H9 (cell line): ENCODE results near the gene LCE3E. TPM values are rescaled to one million over a fixed set of nuclear protein-coding genes. Genes with fewer than 3 reads are reported as not detected.

ENCODE experiments used
- DNase-seq: peaks from one replicate; pipeline ENCODE4 v3.0.0-alpha.2; 2017
- H2AFZ ChIP-seq: one replicate; pipeline ENCODE4 v1.6.1; 2013; ENCODE audit warnings: mild to moderate bottlenecking, low read length, control low read depth, moderate library complexity
- H2AK5ac ChIP-seq: 2 replicates; pipeline ENCODE4 v1.6.1; 2013; ENCODE audit warnings: low read length, control low read depth, mixed read lengths; ENCODE audit not compliant: insufficient read length
- H2BK120ac ChIP-seq: one replicate; pipeline ENCODE4 v1.6.1; 2013; ENCODE audit warnings: low read depth, mild to moderate bottlenecking, low read length, control low read depth, inconsistent platforms; ENCODE audit not compliant: poor library complexity, severe bottlenecking
- H2BK12ac ChIP-seq: 2 replicates; pipeline ENCODE4 v1.6.1; 2013; ENCODE audit warnings: low read length, control low read depth, mixed read lengths, low read depth; ENCODE audit not compliant: insufficient read length
- H2BK15ac ChIP-seq: 2 replicates; pipeline ENCODE4 v1.6.1; 2013; ENCODE audit warnings: low read depth, low read length, control low read depth
- H2BK20ac ChIP-seq: one replicate; pipeline ENCODE4 v1.6.1; 2013; ENCODE audit warnings: low read depth, mild to moderate bottlenecking, low read length, control low read depth, inconsistent platforms; ENCODE audit not compliant: poor library complexity, severe bottlenecking
- H2BK5ac ChIP-seq: 2 replicates; pipeline ENCODE4 v1.6.1; 2013; ENCODE audit warnings: low read length, control low read depth, mixed read lengths; ENCODE audit not compliant: insufficient read length
- H3K14ac ChIP-seq: 2 replicates; pipeline ENCODE4 v1.6.1; 2013; ENCODE audit warnings: low read length, control low read depth; ENCODE audit not compliant: insufficient read depth
- H3K18ac ChIP-seq: 2 replicates; pipeline ENCODE4 v1.6.1; 2013; ENCODE audit warnings: low read depth, mild to moderate bottlenecking, mixed read lengths, low read length, control low read depth; ENCODE audit not compliant: insufficient read length
- H3K23ac ChIP-seq: 2 replicates; pipeline ENCODE4 v1.6.1; 2013; ENCODE audit warnings: low read length, control low read depth, mixed read lengths, low read depth; ENCODE audit not compliant: insufficient read length
- H3K23me2 ChIP-seq: 2 replicates; pipeline ENCODE4 v1.6.1; 2013; ENCODE audit warnings: low read depth, mild to moderate bottlenecking, mixed read lengths, low read length, control low read depth; ENCODE audit not compliant: insufficient read length, poor library complexity, severe bottlenecking
- H3K27ac ChIP-seq: 2 replicates; pipeline ENCODE4 v1.5.1; 2013; ENCODE audit warnings: low read length, control low read depth, mixed read lengths, low read depth; ENCODE audit not compliant: insufficient read length
- H3K27me3 ChIP-seq: 2 replicates; pipeline ENCODE4 v1.6.1; 2013; ENCODE audit warnings: low read length, control low read depth, inconsistent platforms; ENCODE audit not compliant: insufficient read depth
- H3K4ac ChIP-seq: 2 replicates; pipeline ENCODE4 v1.6.1; 2013; ENCODE audit warnings: low read depth, mild to moderate bottlenecking, control low read depth, inconsistent platforms, low read length, moderate library complexity
- H3K4me1 ChIP-seq: 2 replicates; pipeline ENCODE4 v1.6.1; 2013; ENCODE audit warnings: low read length, control low read depth, inconsistent platforms; ENCODE audit not compliant: insufficient read depth
- H3K4me2 ChIP-seq: 2 replicates; pipeline ENCODE4 v1.6.1; 2013; ENCODE audit warnings: low read length, control low read depth, mixed read lengths; ENCODE audit not compliant: insufficient read length, insufficient read depth
- H3K56ac ChIP-seq: 2 replicates; pipeline ENCODE4 v1.6.1; 2013; ENCODE audit warnings: low read depth, mild to moderate bottlenecking, mixed read lengths, low read length, control low read depth; ENCODE audit not compliant: insufficient read length
- H3K79me1 ChIP-seq: 2 replicates; pipeline ENCODE4 v1.6.1; 2013; ENCODE audit warnings: low read depth, mild to moderate bottlenecking, moderate library complexity, low read length, control low read depth, inconsistent platforms; ENCODE audit not compliant: insufficient read depth, poor library complexity, severe bottlenecking
- H3K79me2 ChIP-seq: 2 replicates; pipeline ENCODE4 v1.6.1; 2013; ENCODE audit warnings: low read length, control low read depth, inconsistent platforms; ENCODE audit not compliant: insufficient read depth
- H3K9ac ChIP-seq: 2 replicates; pipeline ENCODE4 v1.6.1; 2013; ENCODE audit warnings: low read length, control low read depth, mixed read lengths; ENCODE audit not compliant: insufficient read length; ENCODE audit errors: extremely low read depth
- H3K9me3 ChIP-seq: one replicate; pipeline ENCODE4 v1.6.1; 2013; ENCODE audit warnings: low read depth, low read length, inconsistent platforms; ENCODE audit not compliant: control insufficient read depth
- H3T11ph ChIP-seq: one replicate; pipeline ENCODE4 v1.6.1; 2013; ENCODE audit warnings: mild to moderate bottlenecking, low read length, control low read depth, inconsistent platforms
- H4K20me1 ChIP-seq: one replicate; pipeline ENCODE4 v1.6.1; 2013; ENCODE audit not compliant: control insufficient read depth, insufficient read length, insufficient read depth
- H4K5ac ChIP-seq: 2 replicates; pipeline ENCODE4 v1.6.1; 2013; ENCODE audit warnings: low read depth, mild to moderate bottlenecking, mixed read lengths, low read length, control low read depth; ENCODE audit not compliant: insufficient read length
- H4K8ac ChIP-seq: replicated peaks from 2 replicates; pipeline ENCODE4 v1.6.1; 2013; ENCODE audit warnings: low read length, control low read depth, mixed read lengths, low read depth; ENCODE audit not compliant: insufficient read length
- H4K91ac ChIP-seq: 2 replicates; pipeline ENCODE4 v1.6.1; 2013; ENCODE audit warnings: low read depth, mild to moderate bottlenecking, moderate library complexity, mixed read lengths, low read length, control low read depth; ENCODE audit not compliant: insufficient read length
- H3K27ac Mint-ChIP-seq, 3 experiments: 2 replicates in 2 of 3; 3 replicates in 1 of 3; pipeline ENCODE4 v1.8.0; 2020 to 2021; ENCODE audit warnings: mixed read lengths in 3 of 3, mild to moderate bottlenecking in 1 of 3, moderate library complexity in 1 of 3
- H3K27me3 Mint-ChIP-seq: 2 replicates; pipeline ENCODE4 v1.8.0; 2021; ENCODE audit warnings: low read depth, mild to moderate bottlenecking, moderate library complexity, mixed read lengths
- H3K36me3 Mint-ChIP-seq, 3 experiments: 2 replicates in 2 of 3; 3 replicates in 1 of 3; pipeline ENCODE4 v1.8.0; 2020 to 2021; ENCODE audit warnings: low read depth in 3 of 3, mixed read lengths in 3 of 3; ENCODE audit not compliant: insufficient read depth in 1 of 3
- H3K4me1 Mint-ChIP-seq, 2 experiments: 2 replicates each; pipeline ENCODE4 v1.8.0; 2020; ENCODE audit warnings: mixed read lengths in 2 of 2
- H3K4me3 Mint-ChIP-seq, 2 experiments: 2 replicates in 1 of 2; 3 replicates in 1 of 2; pipeline ENCODE4 v1.8.0; 2020 to 2021; ENCODE audit warnings: mild to moderate bottlenecking in 2 of 2, mixed read lengths in 2 of 2, moderate library complexity in 1 of 2
- H3K9me3 Mint-ChIP-seq, 2 experiments: 2 replicates in 1 of 2; 3 replicates in 1 of 2; pipeline ENCODE4 v1.8.0; 2020; ENCODE audit warnings: mild to moderate bottlenecking in 2 of 2, mixed read lengths in 2 of 2, moderate library complexity in 1 of 2
- WGBS: extraction: QIAGEN DNeasy Blood & Tissue Kit; methylation state at CpG from one replicate; pipeline ENCODE4 v1.1.7; 2013; ENCODE audit warnings: missing lambda C conversion rate, low lambda C conversion rate, mixed read lengths; ENCODE audit not compliant: insufficient read length; ENCODE audit errors: extremely low coverage; 5-methylcytosine and 5-hydroxymethylcytosine counted together
- long read RNA-seq: library from polyadenylated mRNA; unstranded; transcript quantifications from one replicate; pipeline ENCODE4 v2.0.0, GENCODE V29; 2020
- total RNA-seq: library from RNA; stranded (reverse); gene quantifications from 2 replicates; pipeline ENCODE4 v1.2.1, GENCODE V29; 2021
- TF ChIP-seq, protein P1 (sequence below): fragments of 200-600 bp; sonication (generic); conservative IDR thresholded peaks from 3 replicates; pipeline ENCODE4 v1.8.0; 2021; ENCODE audit warnings: antibody characterized with exemption, mild to moderate bottlenecking

The LCE3E gene, protein sequence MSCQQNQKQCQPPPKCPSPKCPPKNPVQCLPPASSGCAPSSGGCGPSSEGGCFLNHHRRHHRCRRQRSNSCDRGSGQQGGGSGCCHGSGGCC
- not detected in 2 replicates for total RNA-seq
- long read RNA-seq, result 0 reads

DNA sequence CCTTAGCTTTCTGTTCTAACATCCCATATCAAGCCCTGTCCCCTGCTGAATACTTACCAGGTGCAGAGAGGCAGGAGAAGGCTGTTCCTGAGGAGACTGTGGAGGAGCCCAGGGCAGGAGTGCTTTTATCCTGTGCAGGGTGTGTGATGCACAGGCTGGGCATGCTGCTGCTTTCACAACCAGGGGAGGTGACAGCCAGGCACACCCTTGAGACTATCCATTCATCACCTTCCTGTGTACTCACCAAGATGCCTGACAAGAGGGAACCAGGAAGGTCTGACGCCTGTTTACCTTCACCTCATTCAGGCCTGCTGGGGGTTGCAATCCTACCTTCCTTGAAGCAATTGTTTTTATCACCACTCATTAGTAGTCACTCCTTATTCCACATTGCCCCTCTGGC, at the start of gene LCE3E:
Gene LCE3E, minus strand, starts transcription at position 100 of the 400 bp plus-strand sequence. CDS start 572 bp downstream, outside the sequence.
- H3T11ph ChIP-seq, result no peak within 1 kb of the TSS
- no peaks in the 10 kb centered on the region for H3K4me1 ChIP-seq
- no peaks in the 10 kb centered on the region for H3K79me2 ChIP-seq
- H3K18ac ChIP-seq, result no peak within 1 kb of the TSS
- H3K36me3 Mint-ChIP-seq, result peaks cover 10 to 42% (median 21%) of the 10 kb centered on the region in 3 experiments; a peak in 6 of 7 replicates
- H3K9ac ChIP-seq, result no peak within 1 kb of the TSS
- no peak within 1 kb of the TSS for H2BK120ac ChIP-seq
- no peak within 1 kb of the TSS for H2BK20ac ChIP-seq
- H4K91ac ChIP-seq, result no peak within 1 kb of the TSS
- no CpG with 5 or more reads among the region's 1 CpG for WGBS
- no peak within 1 kb of the TSS for H2AK5ac ChIP-seq
- H3K27ac ChIP-seq, result no peak within 1 kb of the TSS
- H3K27ac Mint-ChIP-seq, result no peak within 1 kb of the TSS
- no peak within 1 kb of the TSS for H3K4ac ChIP-seq
- H3K4me2 ChIP-seq, result no peak within 1 kb of the TSS
- H3K23ac ChIP-seq, result no peak within 1 kb of the TSS
- peaks cover 74% of the 10 kb centered on the region for H3K9me3 ChIP-seq
- peaks cover 96 to 100% of the 10 kb centered on the region in 2 experiments for H3K9me3 Mint-ChIP-seq
- H3K14ac ChIP-seq, result no peak within 1 kb of the TSS
- H3K56ac ChIP-seq, result no peak within 1 kb of the TSS
- no peak within 1 kb of the TSS for H2BK12ac ChIP-seq
- H2BK5ac ChIP-seq, result no peak within 1 kb of the TSS
- no peak within 1 kb of the TSS for H3K4me3 Mint-ChIP-seq
- no peaks in the 10 kb centered on the region for H4K20me1 ChIP-seq
- H4K8ac ChIP-seq, result no peak within 1 kb of the TSS
- H3K27me3 Mint-ChIP-seq, result no peaks in the 10 kb centered on the region; the same call in 1 of the 2 replicates
- no peak within 1 kb of the TSS for H4K5ac ChIP-seq
- no peaks in the 10 kb centered on the region for H3K4me1 Mint-ChIP-seq
- no peaks in the 10 kb centered on the region for H3K23me2 ChIP-seq
- no peaks in the 10 kb centered on the region for H3K27me3 ChIP-seq
- H2BK15ac ChIP-seq, result no peak within 1 kb of the TSS
- no peak within 1 kb of the TSS for H2AFZ ChIP-seq
- DNase-seq, result no peak
- TF ChIP-seq, protein P1, sequence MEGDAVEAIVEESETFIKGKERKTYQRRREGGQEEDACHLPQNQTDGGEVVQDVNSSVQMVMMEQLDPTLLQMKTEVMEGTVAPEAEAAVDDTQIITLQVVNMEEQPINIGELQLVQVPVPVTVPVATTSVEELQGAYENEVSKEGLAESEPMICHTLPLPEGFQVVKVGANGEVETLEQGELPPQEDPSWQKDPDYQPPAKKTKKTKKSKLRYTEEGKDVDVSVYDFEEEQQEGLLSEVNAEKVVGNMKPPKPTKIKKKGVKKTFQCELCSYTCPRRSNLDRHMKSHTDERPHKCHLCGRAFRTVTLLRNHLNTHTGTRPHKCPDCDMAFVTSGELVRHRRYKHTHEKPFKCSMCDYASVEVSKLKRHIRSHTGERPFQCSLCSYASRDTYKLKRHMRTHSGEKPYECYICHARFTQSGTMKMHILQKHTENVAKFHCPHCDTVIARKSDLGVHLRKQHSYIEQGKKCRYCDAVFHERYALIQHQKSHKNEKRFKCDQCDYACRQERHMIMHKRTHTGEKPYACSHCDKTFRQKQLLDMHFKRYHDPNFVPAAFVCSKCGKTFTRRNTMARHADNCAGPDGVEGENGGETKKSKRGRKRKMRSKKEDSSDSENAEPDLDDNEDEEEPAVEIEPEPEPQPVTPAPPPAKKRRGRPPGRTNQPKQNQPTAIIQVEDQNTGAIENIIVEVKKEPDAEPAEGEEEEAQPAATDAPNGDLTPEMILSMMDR, result no peak
- no peaks in the 10 kb centered on the region for H3K79me1 ChIP-seq
